A549 (cell line): Measurements from ENCODE around the gene MATK.

ENCODE experiments used
- CEBPB ChIP-seq, 2 experiments: fragments of >200 bp in 1 of 2; sonication (Bioruptor Twin) in 1 of 2; formaldehyde crosslinking in 1 of 2; IDR thresholded peaks; 2 replicates each; pipeline ENCODE4 v1.6.1; 2012 to 2016
- POLR2A ChIP-seq: IDR thresholded peaks from 2 replicates; pipeline ENCODE4 v1.6.1; 2012; ENCODE audit warnings: mild to moderate bottlenecking, low read length
- TFCP2L1 ChIP-seq: fragments of 250-450 bp; sonication (Bioruptor Pico); IDR thresholded peaks from 2 replicates; pipeline ENCODE4 v1.5.0; 2021; ENCODE audit warnings: mild to moderate bottlenecking
- ZC3H11A ChIP-seq: fragments of 450-650 bp; IDR thresholded peaks from 2 replicates; pipeline ENCODE4 v1.6.1; 2014; ENCODE audit warnings: antibody characterized with exemption, mild to moderate bottlenecking
- TF ChIP-seq, protein P1 (sequence below): fragments of >200 bp; sonication (Bioruptor Twin); formaldehyde crosslinking; IDR thresholded peaks from 3 replicates; pipeline ENCODE4 v1.5.1; 2016
- TF ChIP-seq, protein P2 (sequence below): IDR thresholded peaks from 2 replicates; pipeline ENCODE4 v1.6.1; 2012
- TF ChIP-seq, protein P3 (sequence below): fragments of 450-650 bp; IDR thresholded peaks from 2 replicates; pipeline ENCODE4 v1.6.1; 2014; ENCODE audit warnings: antibody characterized with exemption
- TF ChIP-seq, protein P4 (sequence below): fragments of 250-450 bp; sonication (Bioruptor Pico); IDR thresholded peaks from 2 replicates; pipeline ENCODE4 v1.5.0; 2021; ENCODE audit warnings: mild to moderate bottlenecking, moderate library complexity, borderline replicate concordance

DNA sequence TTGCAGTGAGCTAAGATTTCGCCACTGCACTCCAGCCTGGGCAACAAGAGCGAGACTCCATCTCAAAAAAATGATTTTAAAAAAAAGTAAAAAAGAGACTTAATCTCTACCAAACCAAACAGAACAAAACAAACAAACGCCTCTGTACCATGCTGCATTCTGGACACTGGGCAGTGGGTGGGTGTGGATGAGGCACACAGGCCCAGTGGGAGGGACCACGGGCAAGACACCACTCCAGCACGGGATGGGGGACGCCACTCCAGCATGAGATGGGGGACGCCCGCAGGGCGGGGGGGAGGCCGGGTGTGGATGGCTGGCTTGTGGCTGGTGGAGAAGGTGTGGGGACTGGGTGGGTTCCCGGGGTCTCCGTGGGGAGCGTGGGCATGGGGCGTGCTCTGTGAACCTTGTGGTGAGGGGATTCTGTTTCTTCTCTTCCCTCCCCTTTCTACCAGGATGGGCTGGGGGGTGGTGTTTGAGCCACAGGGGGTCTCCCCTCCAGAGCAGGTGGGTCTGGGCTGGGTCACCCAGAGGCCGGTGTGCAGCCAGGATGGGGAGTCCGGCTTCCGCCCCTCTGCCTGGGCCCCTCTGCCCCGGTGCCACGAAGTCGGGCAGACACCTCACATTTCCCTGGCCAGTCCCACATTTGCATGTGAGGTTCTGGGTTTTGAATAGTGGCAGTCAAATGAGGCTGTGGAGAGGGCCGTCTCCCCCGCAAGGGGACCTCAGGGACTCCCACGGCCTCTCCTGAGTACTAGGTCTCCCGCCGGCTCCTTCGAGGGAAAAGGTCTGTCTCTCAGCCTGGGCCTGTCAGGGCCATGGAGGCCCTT lies 23.9 kb upstream of the MATK start:
- TF ChIP-seq, protein P1, sequence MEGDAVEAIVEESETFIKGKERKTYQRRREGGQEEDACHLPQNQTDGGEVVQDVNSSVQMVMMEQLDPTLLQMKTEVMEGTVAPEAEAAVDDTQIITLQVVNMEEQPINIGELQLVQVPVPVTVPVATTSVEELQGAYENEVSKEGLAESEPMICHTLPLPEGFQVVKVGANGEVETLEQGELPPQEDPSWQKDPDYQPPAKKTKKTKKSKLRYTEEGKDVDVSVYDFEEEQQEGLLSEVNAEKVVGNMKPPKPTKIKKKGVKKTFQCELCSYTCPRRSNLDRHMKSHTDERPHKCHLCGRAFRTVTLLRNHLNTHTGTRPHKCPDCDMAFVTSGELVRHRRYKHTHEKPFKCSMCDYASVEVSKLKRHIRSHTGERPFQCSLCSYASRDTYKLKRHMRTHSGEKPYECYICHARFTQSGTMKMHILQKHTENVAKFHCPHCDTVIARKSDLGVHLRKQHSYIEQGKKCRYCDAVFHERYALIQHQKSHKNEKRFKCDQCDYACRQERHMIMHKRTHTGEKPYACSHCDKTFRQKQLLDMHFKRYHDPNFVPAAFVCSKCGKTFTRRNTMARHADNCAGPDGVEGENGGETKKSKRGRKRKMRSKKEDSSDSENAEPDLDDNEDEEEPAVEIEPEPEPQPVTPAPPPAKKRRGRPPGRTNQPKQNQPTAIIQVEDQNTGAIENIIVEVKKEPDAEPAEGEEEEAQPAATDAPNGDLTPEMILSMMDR: no peak
- no peak for TF ChIP-seq POLR2A
- TF ChIP-seq, protein P2, sequence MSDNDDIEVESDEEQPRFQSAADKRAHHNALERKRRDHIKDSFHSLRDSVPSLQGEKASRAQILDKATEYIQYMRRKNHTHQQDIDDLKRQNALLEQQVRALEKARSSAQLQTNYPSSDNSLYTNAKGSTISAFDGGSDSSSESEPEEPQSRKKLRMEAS: no peak
- TF ChIP-seq, protein P3, sequence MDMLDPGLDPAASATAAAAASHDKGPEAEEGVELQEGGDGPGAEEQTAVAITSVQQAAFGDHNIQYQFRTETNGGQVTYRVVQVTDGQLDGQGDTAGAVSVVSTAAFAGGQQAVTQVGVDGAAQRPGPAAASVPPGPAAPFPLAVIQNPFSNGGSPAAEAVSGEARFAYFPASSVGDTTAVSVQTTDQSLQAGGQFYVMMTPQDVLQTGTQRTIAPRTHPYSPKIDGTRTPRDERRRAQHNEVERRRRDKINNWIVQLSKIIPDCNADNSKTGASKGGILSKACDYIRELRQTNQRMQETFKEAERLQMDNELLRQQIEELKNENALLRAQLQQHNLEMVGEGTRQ: no peak
- TF ChIP-seq, protein P4, sequence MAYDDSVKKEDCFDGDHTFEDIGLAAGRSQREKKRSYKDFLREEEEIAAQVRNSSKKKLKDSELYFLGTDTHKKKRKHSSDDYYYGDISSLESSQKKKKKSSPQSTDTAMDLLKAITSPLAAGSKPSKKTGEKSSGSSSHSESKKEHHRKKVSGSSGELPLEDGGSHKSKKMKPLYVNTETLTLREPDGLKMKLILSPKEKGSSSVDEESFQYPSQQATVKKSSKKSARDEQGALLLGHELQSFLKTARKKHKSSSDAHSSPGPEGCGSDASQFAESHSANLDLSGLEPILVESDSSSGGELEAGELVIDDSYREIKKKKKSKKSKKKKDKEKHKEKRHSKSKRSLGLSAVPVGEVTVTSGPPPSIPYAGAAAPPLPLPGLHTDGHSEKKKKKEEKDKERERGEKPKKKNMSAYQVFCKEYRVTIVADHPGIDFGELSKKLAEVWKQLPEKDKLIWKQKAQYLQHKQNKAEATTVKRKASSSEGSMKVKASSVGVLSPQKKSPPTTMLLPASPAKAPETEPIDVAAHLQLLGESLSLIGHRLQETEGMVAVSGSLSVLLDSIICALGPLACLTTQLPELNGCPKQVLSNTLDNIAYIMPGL (CRISPR knock-in tag): no peak
- TF ChIP-seq TFCP2L1 (CRISPR knock-in tag): no peak
- TF ChIP-seq ZC3H11A: no peak
- TF ChIP-seq CEBPB (IDR thresholded peaks at IDR 0.05): no peak
